ENCODE results near the gene NSL1.
A peak's percentile ranks its signal among the peaks of the same experiment; 100 is the strongest.
"Not testable (repeated sequence)": the region's sequence is repeated elsewhere in the genome, so short reads cannot be mapped to it uniquely, and the experiment has no call there.

NSL1 gene

DNA sequence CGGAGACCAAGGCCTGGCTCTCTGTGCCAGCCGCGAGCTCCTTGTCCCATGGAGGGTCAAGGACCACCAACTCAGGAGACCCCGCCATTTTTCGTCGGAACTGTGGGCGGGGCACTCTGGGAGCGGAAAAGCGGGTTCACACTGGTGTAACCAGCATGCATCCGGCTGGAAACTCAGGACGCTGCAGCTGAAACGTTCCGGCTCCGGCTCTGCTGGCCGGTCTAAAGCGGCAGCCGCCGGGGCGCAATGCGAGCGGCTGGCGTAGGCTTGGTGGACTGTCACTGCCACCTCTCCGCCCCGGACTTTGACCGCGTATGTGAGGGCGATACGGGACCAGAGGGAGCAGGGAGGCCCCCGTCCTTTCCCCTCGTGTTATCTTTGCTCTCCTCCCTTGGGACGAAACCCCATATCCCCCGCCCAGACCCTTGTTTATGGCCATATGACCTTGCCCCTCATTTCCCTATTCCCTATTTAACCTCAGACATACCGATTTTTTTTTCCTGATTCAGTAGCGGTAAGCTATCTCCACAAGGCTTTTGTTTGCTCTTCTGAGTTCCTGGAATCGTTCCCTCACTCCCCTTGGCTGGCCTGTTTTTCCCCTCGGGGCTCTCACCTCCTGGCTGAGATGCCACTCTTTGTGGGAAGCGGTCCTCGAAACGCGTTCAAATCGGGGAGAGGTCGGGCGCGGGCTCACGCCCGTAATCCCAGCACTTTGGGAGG is at the start of gene NSL1, which contains the start of gene TATDN3:
NSL1 (minus strand) TSS at position 102 of the 720 bp plus-strand sequence; CDS start at position 88, 14 bp downstream.
TATDN3 (plus strand) TSS at position 219 of the 720 bp plus-strand sequence; CDS start at position 247, 28 bp downstream.
- peak; percentile 85 for DNase-seq (ENCODE audit: low read depth)
- peak within 1 kb of the TSS; percentile 96 for H3K4me3 ChIP-seq (ENCODE audit: low read depth, low read length)
- in situ Hi-C loops (cut with HindIII; ENCODE audit: low sequenced_read_pairs): no loop called here
- TF ChIP-seq, protein P1, sequence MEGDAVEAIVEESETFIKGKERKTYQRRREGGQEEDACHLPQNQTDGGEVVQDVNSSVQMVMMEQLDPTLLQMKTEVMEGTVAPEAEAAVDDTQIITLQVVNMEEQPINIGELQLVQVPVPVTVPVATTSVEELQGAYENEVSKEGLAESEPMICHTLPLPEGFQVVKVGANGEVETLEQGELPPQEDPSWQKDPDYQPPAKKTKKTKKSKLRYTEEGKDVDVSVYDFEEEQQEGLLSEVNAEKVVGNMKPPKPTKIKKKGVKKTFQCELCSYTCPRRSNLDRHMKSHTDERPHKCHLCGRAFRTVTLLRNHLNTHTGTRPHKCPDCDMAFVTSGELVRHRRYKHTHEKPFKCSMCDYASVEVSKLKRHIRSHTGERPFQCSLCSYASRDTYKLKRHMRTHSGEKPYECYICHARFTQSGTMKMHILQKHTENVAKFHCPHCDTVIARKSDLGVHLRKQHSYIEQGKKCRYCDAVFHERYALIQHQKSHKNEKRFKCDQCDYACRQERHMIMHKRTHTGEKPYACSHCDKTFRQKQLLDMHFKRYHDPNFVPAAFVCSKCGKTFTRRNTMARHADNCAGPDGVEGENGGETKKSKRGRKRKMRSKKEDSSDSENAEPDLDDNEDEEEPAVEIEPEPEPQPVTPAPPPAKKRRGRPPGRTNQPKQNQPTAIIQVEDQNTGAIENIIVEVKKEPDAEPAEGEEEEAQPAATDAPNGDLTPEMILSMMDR (IDR thresholded peaks at IDR 0.05; ENCODE audit: low read depth, low read length, missing control alignments): no peak

DNA sequence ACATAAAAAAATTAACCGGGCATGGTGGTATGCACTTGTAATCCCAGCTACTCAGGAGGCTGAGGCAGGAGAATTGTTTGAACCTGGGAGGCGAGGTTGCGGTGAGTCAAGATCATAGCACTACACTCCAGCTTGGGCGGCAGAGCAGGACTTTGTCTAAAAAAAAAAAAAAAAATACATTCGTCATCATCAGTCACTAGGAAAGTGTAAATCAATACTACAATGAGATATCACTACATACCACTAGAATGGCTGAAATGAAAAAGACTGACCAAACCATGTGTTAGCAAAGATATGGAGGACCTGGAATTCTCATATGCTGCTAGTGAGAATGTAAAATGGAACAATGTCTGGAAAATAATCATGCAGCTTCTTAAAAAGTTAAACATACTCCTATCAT is 46.6 kb upstream of the NSL1 start:
- in situ Hi-C loops (cut with HindIII; ENCODE audit: low sequenced_read_pairs): no loop called here
- no peak for DNase-seq (ENCODE audit: low read depth)
- TF ChIP-seq, protein P1 (IDR thresholded peaks at IDR 0.05; ENCODE audit: low read depth, low read length, missing control alignments): no peak
- no peak overlapping the region for H3K4me3 ChIP-seq (ENCODE audit: low read depth, low read length)

GRCh38 chr1:212833211-212834207 is 41.9 kb upstream of the NSL1 start:
- H3K4me3 ChIP-seq (ENCODE audit: low read depth, low read length); in situ Hi-C loops (cut with HindIII; ENCODE audit: low sequenced_read_pairs); DNase-seq (ENCODE audit: low read depth): not testable (repeated sequence)

GRCh38 chr1:212828395-212828794 is 36.8 kb upstream of the NSL1 start:
- in situ Hi-C loops (cut with HindIII; ENCODE audit: low sequenced_read_pairs): no loop called here
- no peak overlapping the region for H3K4me3 ChIP-seq (ENCODE audit: low read depth, low read length)
- no peak for DNase-seq (ENCODE audit: low read depth)
- TF ChIP-seq, protein P1 (IDR thresholded peaks at IDR 0.05; ENCODE audit: low read depth, low read length, missing control alignments): no peak

DNA sequence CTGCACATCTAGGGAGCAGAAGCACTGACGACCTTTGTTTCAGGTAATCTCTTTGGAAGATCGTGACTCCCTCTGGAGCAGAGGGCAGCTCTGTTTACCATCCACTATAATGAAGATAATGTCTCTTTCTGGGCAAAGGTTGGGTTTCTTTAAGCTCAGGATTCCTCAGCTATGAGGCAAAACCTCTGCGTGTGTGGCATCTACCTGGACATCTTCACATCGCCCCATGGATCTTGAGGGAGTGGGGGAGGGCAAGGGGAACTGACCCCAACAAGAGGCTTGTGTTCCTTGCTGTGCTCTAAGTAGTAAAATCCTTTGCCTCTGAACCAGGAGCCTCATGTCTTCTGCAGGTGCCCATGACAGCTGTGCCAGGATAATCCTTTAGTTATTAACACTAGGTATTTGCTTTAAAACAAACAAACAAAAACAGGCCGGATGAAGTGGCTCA is 36.3 kb upstream of the NSL1 start:
- no peak for DNase-seq (ENCODE audit: low read depth)
- TF ChIP-seq, protein P1 (IDR thresholded peaks at IDR 0.05; ENCODE audit: low read depth, low read length, missing control alignments): no peak
- no peak overlapping the region for H3K4me3 ChIP-seq (ENCODE audit: low read depth, low read length)
- in situ Hi-C loops (cut with HindIII; ENCODE audit: low sequenced_read_pairs): no loop called here

DNA sequence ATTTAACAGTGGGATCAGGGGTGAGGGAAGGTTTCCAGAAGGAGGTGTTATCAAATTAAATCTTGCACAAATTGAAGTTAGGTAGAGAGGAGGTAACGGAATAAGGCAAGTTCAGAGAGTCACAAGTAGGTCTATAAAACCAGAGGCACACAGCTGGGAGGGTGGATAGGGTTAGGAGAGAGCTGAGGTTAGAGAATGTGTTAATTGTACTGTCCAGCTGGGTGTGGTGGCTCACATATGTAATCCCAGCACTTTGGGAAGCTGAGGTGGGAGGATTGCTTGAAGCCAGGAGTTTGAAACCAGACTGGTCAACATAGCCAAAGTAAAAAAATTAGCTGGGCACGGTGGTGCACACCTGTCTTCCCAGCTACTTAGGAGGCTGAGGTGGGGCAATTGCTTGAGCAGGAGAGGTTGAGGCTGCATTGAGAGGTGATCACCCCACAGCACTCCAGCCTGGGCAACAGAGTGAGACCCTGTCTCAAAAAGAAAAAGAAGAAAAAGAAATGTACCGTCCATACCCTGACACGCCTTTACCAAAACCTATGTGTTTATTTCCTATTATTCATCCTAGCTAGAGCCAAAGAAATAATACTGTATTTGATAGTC is 35.7 kb upstream of the NSL1 start:
- in situ Hi-C loops (cut with HindIII; ENCODE audit: low sequenced_read_pairs): no loop called here
- DNase-seq (ENCODE audit: low read depth): no peak

More for the DNA sequence above, 35.7 kb upstream of the NSL1 start:
- TF ChIP-seq, protein P1 (IDR thresholded peaks at IDR 0.05; ENCODE audit: low read depth, low read length, missing control alignments): no peak
- no peak overlapping the region for H3K4me3 ChIP-seq (ENCODE audit: low read depth, low read length)

All from astrocyte of the cerebellum (primary cell).